Tibial nerve (tissue), 3 donors: ENCODE measurements around the gene NTNG1.

Experiments
- POLR2A ChIP-seq, 2 donors: fragments of 450-650 bp; IDR thresholded peaks; one replicate each; pipeline ENCODE4 v1.6.1; 2017; ENCODE audit warnings: antibody characterized with exemption in 2 of 2, mild to moderate bottlenecking in 2 of 2, moderate library complexity in 2 of 2
- TF ChIP-seq, protein P1 (sequence below), 5 experiments: fragments of 200-600 bp in 3 of 5; fragments of 450-650 bp in 2 of 5; sonication (generic) in 3 of 5; IDR thresholded peaks; one replicate each; pipeline ENCODE4 v1.5.1; 2016 to 2019; ENCODE audit warnings: antibody characterized with exemption in 5 of 5, mild to moderate bottlenecking in 3 of 5, moderate library complexity in 2 of 5

DNA sequence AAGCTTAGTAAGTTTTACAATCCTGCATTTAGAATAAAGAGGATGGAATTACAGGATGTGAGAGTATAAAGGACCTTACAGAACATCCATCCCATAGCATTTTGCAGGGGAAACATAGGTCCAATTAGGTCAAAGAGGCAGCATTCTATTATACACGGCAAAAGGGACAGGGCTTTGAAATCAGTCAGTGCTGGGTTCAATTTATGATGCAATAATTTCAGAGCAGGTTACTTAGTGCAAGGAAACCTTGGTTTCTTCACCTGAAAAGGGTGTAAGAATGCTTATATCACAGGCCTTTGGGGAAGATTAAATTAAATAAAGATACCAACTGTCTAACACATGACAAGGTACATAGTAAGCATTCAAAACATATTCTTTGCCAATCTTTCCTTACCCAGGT lies 17.1 kb upstream of the NTNG1 start:
- TF ChIP-seq, protein P1, sequence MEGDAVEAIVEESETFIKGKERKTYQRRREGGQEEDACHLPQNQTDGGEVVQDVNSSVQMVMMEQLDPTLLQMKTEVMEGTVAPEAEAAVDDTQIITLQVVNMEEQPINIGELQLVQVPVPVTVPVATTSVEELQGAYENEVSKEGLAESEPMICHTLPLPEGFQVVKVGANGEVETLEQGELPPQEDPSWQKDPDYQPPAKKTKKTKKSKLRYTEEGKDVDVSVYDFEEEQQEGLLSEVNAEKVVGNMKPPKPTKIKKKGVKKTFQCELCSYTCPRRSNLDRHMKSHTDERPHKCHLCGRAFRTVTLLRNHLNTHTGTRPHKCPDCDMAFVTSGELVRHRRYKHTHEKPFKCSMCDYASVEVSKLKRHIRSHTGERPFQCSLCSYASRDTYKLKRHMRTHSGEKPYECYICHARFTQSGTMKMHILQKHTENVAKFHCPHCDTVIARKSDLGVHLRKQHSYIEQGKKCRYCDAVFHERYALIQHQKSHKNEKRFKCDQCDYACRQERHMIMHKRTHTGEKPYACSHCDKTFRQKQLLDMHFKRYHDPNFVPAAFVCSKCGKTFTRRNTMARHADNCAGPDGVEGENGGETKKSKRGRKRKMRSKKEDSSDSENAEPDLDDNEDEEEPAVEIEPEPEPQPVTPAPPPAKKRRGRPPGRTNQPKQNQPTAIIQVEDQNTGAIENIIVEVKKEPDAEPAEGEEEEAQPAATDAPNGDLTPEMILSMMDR (IDR thresholded peaks at IDR 0.05) = no peak
- no peak for TF ChIP-seq POLR2A (IDR thresholded peaks at IDR 0.05)
